ENCODE measurements around the gene ACAT1. TPM values are rescaled to one million over a fixed set of nuclear protein-coding genes. Genes with fewer than 3 reads are reported as not detected.

ACAT1 gene
- total RNA-seq, 1 experiment from 2014 or later: 212 TPM

GRCh38 chr11:108147150-108147549, 25.8 kb downstream of the ACAT1 start:
- TF ChIP-seq EZH2 (IDR thresholded peaks at IDR 0.05; ENCODE audit: low read length, unreplicated experiment) (no peak), CTCF (conservative IDR thresholded peaks at IDR 0.05; ENCODE audit: low read depth, low read length) (no peak), EZH2phosphoT487 (IDR thresholded peaks at IDR 0.05; ENCODE audit: borderline replicate concordance, low read length) (no peak)
- H3K4me2 ChIP-seq (ENCODE audit: low read length): no peak overlapping the region
- H3K4me1 ChIP-seq (ENCODE audit: insufficient read depth, low read length): no peaks in the 10 kb centered on the region
- no peaks in the 10 kb centered on the region for H4K20me1 ChIP-seq (ENCODE audit: low read length)
- H3K79me2 ChIP-seq (ENCODE audit: low read length): no peaks in the 10 kb centered on the region
- no peak overlapping the region for H3K27ac ChIP-seq (ENCODE audit: low read length)
- H3K36me3 ChIP-seq (ENCODE audit: low read depth, low read length): peaks cover 34% of the 10 kb centered on the region
- no peaks in the 10 kb centered on the region for H3K9me2 ChIP-seq (replicated peaks; ENCODE audit: low read length)
- H3K4me3 ChIP-seq (ENCODE audit: low read length): no peak overlapping the region
- peaks cover under 1% of the 10 kb centered on the region for H3F3A ChIP-seq (ENCODE audit: low read length, unreplicated experiment)
- intact Hi-C loops (cut with micrococcal nuclease): no loop called here
- no peaks in the 10 kb centered on the region for H3K27me3 ChIP-seq (ENCODE audit: low read length)
- H3K9ac ChIP-seq (ENCODE audit: low read length): no peak overlapping the region
- H2AFZ ChIP-seq (ENCODE audit: low read length): no peak overlapping the region
- CTCF ChIA-PET: no interaction called here
- BruUV-seq (replicated peaks): no TSS peak
- ATAC-seq (no peak), DNase-seq (no peak)
- POLR2A ChIA-PET (ENCODE audit: unreplicated experiment): no interaction called here
- no peaks in the 10 kb centered on the region for H3K9me3 ChIP-seq (ENCODE audit: low read length)

- Histone ChIP-seq H3K9me2 (replicated peaks; ENCODE audit: low read length) (no peaks in the 10 kb centered on the region), H3K9ac (ENCODE audit: low read length) (no peak overlapping the region), H3K4me3 (ENCODE audit: low read length) (no peak overlapping the region), H3K4me1 (ENCODE audit: insufficient read depth, low read length) (no peaks in the 10 kb centered on the region), H2AFZ (ENCODE audit: low read length) (no peak overlapping the region), H3K27ac (ENCODE audit: low read length) (no peak overlapping the region), H3K36me3 (ENCODE audit: low read depth, low read length) (peaks cover 35% of the 10 kb centered on the region), H4K20me1 (ENCODE audit: low read length) (no peaks in the 10 kb centered on the region), H3K27me3 (ENCODE audit: low read length) (no peaks in the 10 kb centered on the region), H3K4me2 (ENCODE audit: low read length) (no peak overlapping the region), H3K79me2 (ENCODE audit: low read length) (no peaks in the 10 kb centered on the region), H3F3A (ENCODE audit: low read length, unreplicated experiment) (peaks cover 4% of the 10 kb centered on the region), H3K9me3 (ENCODE audit: low read length) (no peaks in the 10 kb centered on the region)
- CTCF ChIA-PET: no interaction called here
- no TSS peak for BruUV-seq (replicated peaks)
- ATAC-seq (no peak), DNase-seq (no peak)
- POLR2A ChIA-PET (ENCODE audit: unreplicated experiment): no interaction called here
- TF ChIP-seq EZH2phosphoT487 (IDR thresholded peaks at IDR 0.05; ENCODE audit: borderline replicate concordance, low read length) (no peak), CTCF (conservative IDR thresholded peaks at IDR 0.05; ENCODE audit: low read depth, low read length) (no peak), EZH2 (IDR thresholded peaks at IDR 0.05; ENCODE audit: low read length, unreplicated experiment) (no peak)
- intact Hi-C loops (cut with micrococcal nuclease): no loop called here
Observed at GRCh38 chr11:108148556-108148955, 27.2 kb downstream of the ACAT1 start.

GRCh38 chr11:108154591-108154990, 33.2 kb downstream of the ACAT1 start:
- ChIA-PET POLR2A (ENCODE audit: unreplicated experiment) (no interaction called here), CTCF (no interaction called here)
- Histone ChIP-seq H3K79me2 (ENCODE audit: low read length) (no peaks in the 10 kb centered on the region), H3K27me3 (ENCODE audit: low read length) (no peaks in the 10 kb centered on the region), H3K9me2 (replicated peaks; ENCODE audit: low read length) (no peaks in the 10 kb centered on the region), H2AFZ (ENCODE audit: low read length) (no peak overlapping the region), H3K9ac (ENCODE audit: low read length) (no peak overlapping the region), H3K4me1 (ENCODE audit: insufficient read depth, low read length) (no peaks in the 10 kb centered on the region), H3K4me3 (ENCODE audit: low read length) (no peak overlapping the region), H3K27ac (ENCODE audit: low read length) (no peak overlapping the region), H3K9me3 (ENCODE audit: low read length) (no peaks in the 10 kb centered on the region), H3F3A (ENCODE audit: low read length, unreplicated experiment) (peaks cover 4% of the 10 kb centered on the region), H4K20me1 (ENCODE audit: low read length) (no peaks in the 10 kb centered on the region), H3K4me2 (ENCODE audit: low read length) (no peak overlapping the region), H3K36me3 (ENCODE audit: low read depth, low read length) (peaks cover 31% of the 10 kb centered on the region)
- intact Hi-C loops (cut with micrococcal nuclease): no loop called here
- DNase-seq (no peak), ATAC-seq (no peak)
- TF ChIP-seq EZH2 (IDR thresholded peaks at IDR 0.05; ENCODE audit: low read length, unreplicated experiment) (no peak), CTCF (conservative IDR thresholded peaks at IDR 0.05; ENCODE audit: low read depth, low read length) (no peak), EZH2phosphoT487 (IDR thresholded peaks at IDR 0.05; ENCODE audit: borderline replicate concordance, low read length) (no peak)
- BruUV-seq (replicated peaks): no TSS peak
